CD4-positive, alpha-beta T cell treated with Interleukin-4 for 1 hour (primary cell): Measurements from ENCODE around the gene ADGRG1.

Experiments used
- DNase-seq, 2 donors: peaks; one replicate each; pipeline ENCODE4 v3.0.0-alpha.2; 2020 to 2022

ADGRG1 gene

GRCh38 chr16:57687363-57687929 lies 59.0 kb downstream of the ADGRG1 start:
- DNase-seq: no peak

GRCh38 chr16:57688487-57688986 lies 60.1 kb downstream of the ADGRG1 start:
- no peak for DNase-seq

- DNase-seq: no peak
Measured at GRCh38 chr16:57688987-57689761, 60.7 kb downstream of the ADGRG1 start.

- DNase-seq: peak; percentile 55 to 77
Measured at GRCh38 chr16:57689762-57690558, 61.5 kb downstream of the ADGRG1 start.

- no peak for DNase-seq
Measured at GRCh38 chr16:57690782-57691471, 62.5 kb downstream of the ADGRG1 start.

- no peak for DNase-seq
Measured at GRCh38 chr16:57692636-57693035, 64.2 kb downstream of the ADGRG1 start.

GRCh38 chr16:57693550-57693949 lies 65.1 kb downstream of the ADGRG1 start:
- DNase-seq: no peak

- no peak for DNase-seq
Measured at GRCh38 chr16:57694231-57694724, 65.8 kb downstream of the ADGRG1 start.

GRCh38 chr16:57694725-57695679 lies 66.6 kb downstream of the ADGRG1 start, which contains the start of gene DRC7:
Gene DRC7, plus strand, starts transcription at chr16:57694806. Its CDS starts 3,144 bp downstream, at chr16:57697950.
- peak; percentile 44 to 70 for DNase-seq

GRCh38 chr16:57695680-57696069 lies 67.2 kb downstream of the ADGRG1 start:
- DNase-seq: no peak

GRCh38 chr16:57696240-57696639 lies 67.8 kb downstream of the ADGRG1 start:
- no peak for DNase-seq

- no peak for DNase-seq
Measured at GRCh38 chr16:57697896-57698537, 69.6 kb downstream of the ADGRG1 start.

- no peak for DNase-seq
Measured at GRCh38 chr16:57698812-57699405, 70.5 kb downstream of the ADGRG1 start.

GRCh38 chr16:57699481-57699880 lies 71.1 kb downstream of the ADGRG1 start:
- no peak for DNase-seq

GRCh38 chr16:57699899-57700298 lies 71.5 kb downstream of the ADGRG1 start:
- no peak for DNase-seq

GRCh38 chr16:57700781-57701551 lies 72.5 kb downstream of the ADGRG1 start:
- DNase-seq: no peak

- no peak for DNase-seq
Measured at GRCh38 chr16:57701759-57702371, 73.4 kb downstream of the ADGRG1 start.

GRCh38 chr16:57703416-57704010 lies 75.1 kb downstream of the ADGRG1 start:
- no peak for DNase-seq
